Left ventricle myocardium inferior (tissue), 1 donor: ENCODE results near the gene ASTN2. TPM values are rescaled to one million over a fixed set of nuclear protein-coding genes. Genes with fewer than 3 reads are reported as not detected.

Experiments
- DNase-seq: peaks from one replicate; pipeline ENCODE4 v3.0.0-alpha.2; 2020
- H3K27ac ChIP-seq: fragments of 200-600 bp; replicated peaks from 2 replicates; pipeline ENCODE4 v1.8.0; 2021
- H3K27me3 ChIP-seq: fragments of 200-600 bp; 2 replicates; pipeline ENCODE4 v1.8.0; 2021; ENCODE audit warnings: low read depth
- H3K36me3 ChIP-seq: fragments of 200-600 bp; 2 replicates; pipeline ENCODE4 v1.8.0; 2021
- H3K4me1 ChIP-seq: fragments of 200-600 bp; 2 replicates; pipeline ENCODE4 v1.8.0; 2021
- H3K4me3 ChIP-seq: fragments of 200-600 bp; 2 replicates; pipeline ENCODE4 v1.8.0; 2021; ENCODE audit warnings: mild to moderate bottlenecking, moderate library complexity
- H3K9me3 ChIP-seq: fragments of 200-600 bp; replicated peaks from 2 replicates; pipeline ENCODE4 v1.8.0; 2021
- CTCF ChIP-seq: fragments of 200-600 bp; IDR thresholded peaks from 2 replicates; pipeline ENCODE4 v1.8.0; 2021; ENCODE audit warnings: antibody characterized with exemption, mild to moderate bottlenecking, borderline replicate concordance
- intact Hi-C: fragments of 100-400 bp; cut with micrococcal nuclease; formaldehyde crosslinking; loops from one replicate; pipeline ENCODE4 v1.11.0; 2022
- total RNA-seq: library from RNA; stranded (reverse); fragmentation: NEBNext Ultra II Directional; extraction: Animal tissue kit (Norgen Biotek cat#: 25700); gene quantifications from one replicate; pipeline ENCODE4 v1.2.1, GENCODE V29; 2021
- donor health status: DM: no; HTN: yes; CAD: no; lungs with severe emphysema.

Gene ASTN2
- total RNA-seq, 1 donor from 2014 or later, result 6.1 TPM

- no peak for TF ChIP-seq CTCF
- no peaks in the 10 kb centered on the region for H3K9me3 ChIP-seq
- no peaks in the 10 kb centered on the region for H3K27me3 ChIP-seq
- peaks cover 21% of the 10 kb centered on the region for H3K4me1 ChIP-seq
- intact Hi-C loops, result no loop called here
- no peaks in the 10 kb centered on the region for H3K36me3 ChIP-seq
- H3K4me3 ChIP-seq, result no peak overlapping the region
- peak overlapping the region; percentile 61 for H3K27ac ChIP-seq
- no peak for DNase-seq
Measured at GRCh38 chr9:116555556-116556155, 859.2 kb downstream of the ASTN2 start.

DNA sequence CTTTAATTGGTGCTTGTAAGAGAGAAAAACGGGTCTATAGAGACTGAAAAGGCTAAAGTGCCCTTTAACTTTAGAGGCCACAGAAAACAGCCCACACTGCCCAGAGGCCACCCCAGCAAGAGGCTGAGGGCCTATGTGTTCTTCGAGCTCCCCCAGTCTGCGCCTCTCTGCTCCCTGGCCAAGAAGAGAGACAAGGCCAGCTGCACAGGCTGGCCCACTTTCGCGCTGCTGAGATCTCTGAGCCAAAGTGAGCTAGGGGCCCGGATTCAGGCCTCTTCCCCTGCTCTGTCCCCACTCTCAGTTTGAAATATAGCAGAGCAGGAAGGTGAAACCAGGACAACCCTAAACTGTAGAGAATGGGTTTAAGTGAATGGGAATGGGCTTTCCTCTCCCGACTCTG lies 859.7 kb downstream of the ASTN2 start:
- Histone ChIP-seq H3K27me3 (no peaks in the 10 kb centered on the region), H3K4me1 (peaks cover 26% of the 10 kb centered on the region), H3K36me3 (no peaks in the 10 kb centered on the region), H3K9me3 (no peaks in the 10 kb centered on the region), H3K4me3 (no peak overlapping the region), H3K27ac (peak overlapping the region; percentile 61)
- intact Hi-C loops, result no loop called here
- DNase-seq, result peak; percentile 51
- TF ChIP-seq CTCF, result no peak

DNA sequence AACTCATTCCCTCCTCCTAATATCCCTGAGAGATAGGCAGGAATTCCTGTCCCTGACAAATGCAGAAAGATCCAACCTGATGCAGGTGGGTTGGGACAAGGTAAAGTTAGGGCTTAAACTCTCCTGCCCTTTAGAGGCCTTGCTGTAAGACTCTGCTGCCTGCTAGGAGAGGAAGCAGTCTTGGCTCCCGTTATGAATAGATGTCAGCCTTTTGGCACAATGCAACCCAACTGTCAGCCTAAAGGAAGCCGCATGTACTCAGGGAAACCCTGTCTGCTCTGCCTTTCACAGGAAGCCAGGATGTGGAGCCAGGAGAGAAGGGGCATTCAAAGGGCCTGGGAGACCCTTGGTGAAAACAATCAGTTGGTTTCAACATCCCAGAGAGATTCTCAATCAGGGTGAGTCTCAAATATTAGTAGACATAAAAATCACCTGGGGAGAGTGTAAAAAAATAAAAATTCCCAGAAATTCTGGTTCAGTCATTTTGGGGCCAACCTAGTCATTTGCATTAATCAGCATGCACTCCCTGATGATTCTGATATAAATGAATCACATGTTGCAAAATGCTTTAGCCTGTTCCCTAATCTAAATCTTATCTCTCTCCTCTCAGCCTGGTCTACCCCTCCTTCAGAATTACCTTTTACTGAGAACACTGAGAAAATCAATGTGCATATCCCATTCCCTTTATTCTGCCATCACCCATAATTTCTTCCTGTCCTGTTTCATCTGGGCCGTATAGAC lies 864.0 kb downstream of the ASTN2 start:
- H3K9me3 ChIP-seq, result no peaks in the 10 kb centered on the region
- H3K27ac ChIP-seq, result peak overlapping the region; percentile 69
- peaks cover 39% of the 10 kb centered on the region for H3K4me1 ChIP-seq
- DNase-seq, result no peak
- TF ChIP-seq CTCF, result no peak
- H3K36me3 ChIP-seq, result no peaks in the 10 kb centered on the region
- H3K27me3 ChIP-seq, result no peaks in the 10 kb centered on the region
- no peak overlapping the region for H3K4me3 ChIP-seq
- intact Hi-C loops, result no loop called here

DNA sequence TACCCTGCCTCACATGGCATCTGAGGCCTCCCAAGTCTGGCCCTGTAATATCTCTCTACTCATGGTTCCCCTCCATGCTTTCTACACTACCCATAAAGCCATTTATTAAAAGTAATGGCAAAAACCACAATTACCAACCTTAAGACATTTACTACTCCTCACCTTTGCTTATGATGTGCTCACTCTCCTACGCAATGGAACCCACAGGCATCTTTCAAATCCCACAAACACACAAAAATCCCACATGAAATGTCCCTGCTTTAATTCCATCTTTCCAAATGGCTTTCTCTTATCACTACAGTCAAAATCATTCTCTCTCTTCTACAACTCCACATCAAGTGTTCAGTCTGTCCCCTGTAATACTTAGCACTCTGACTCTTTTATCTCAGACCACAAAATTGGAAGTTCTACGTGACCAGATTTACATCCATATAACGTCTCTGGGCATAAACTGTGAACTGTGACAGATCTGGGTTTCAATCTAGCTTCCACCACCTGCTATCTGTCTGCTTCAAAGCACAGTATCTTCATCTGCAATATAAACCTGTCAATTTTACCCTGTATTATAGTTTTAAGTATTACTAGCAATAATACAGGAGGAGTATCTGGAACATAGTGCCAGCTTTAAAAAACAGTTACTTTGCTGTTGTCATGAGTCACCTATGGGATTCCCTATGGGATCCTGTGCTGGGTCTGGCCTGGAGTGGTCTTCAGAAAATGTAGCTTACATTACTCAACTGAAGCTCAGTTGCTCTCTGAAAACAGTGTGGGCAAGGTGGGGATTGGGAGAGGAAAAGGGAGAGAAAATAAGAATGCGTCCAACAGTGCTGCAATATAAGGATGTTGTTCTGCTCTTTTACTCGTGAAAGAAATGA lies 864.8 kb downstream of the ASTN2 start:
- no peak overlapping the region for H3K4me3 ChIP-seq
- no peak for DNase-seq
- TF ChIP-seq CTCF, result no peak
- H3K4me1 ChIP-seq, result peaks cover 30% of the 10 kb centered on the region
- no peaks in the 10 kb centered on the region for H3K9me3 ChIP-seq
- no peaks in the 10 kb centered on the region for H3K36me3 ChIP-seq
- no peaks in the 10 kb centered on the region for H3K27me3 ChIP-seq
- peak overlapping the region; percentile 69 for H3K27ac ChIP-seq
- intact Hi-C loops, result no loop called here

DNA sequence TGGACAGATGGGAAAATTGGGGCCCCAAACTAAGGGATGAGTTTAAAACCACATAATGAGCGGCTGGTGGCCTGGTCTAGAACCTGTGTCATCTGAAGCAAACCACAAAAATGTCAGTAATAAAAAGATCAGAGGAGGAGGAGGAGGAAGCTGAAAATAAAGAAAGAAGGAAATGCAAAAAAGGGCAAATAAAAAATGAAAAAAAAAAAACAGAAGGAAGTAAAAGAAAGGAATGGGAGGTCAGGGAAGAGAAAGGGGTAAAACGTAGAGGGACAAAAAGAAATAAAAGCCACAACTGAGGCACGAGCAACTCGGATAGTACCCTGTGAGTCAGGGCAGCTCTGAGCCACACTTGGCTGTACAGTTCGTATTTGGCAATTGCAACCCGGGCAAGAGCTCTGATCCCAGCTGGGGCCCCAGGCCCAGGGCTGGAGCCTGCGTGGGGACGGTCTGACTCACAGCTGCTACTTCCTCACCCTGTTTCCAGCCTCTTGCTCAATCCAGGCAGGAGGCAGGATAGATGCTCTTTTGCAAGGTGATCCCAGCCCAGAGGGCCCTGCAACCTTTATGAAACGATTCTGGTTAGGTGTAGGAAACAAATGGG lies 865.7 kb downstream of the ASTN2 start:
- no peak for TF ChIP-seq CTCF
- Histone ChIP-seq H3K4me1 (peaks cover 33% of the 10 kb centered on the region), H3K9me3 (no peaks in the 10 kb centered on the region), H3K4me3 (no peak overlapping the region), H3K27ac (peak overlapping the region; percentile 69), H3K27me3 (no peaks in the 10 kb centered on the region), H3K36me3 (no peaks in the 10 kb centered on the region)
- intact Hi-C loops, result no loop called here
- DNase-seq, result peak; percentile 78
